Psoas muscle (tissue), 8 donors: Measurements from ENCODE around the gene PGBD5. TPM values are rescaled to one million over a fixed set of nuclear protein-coding genes. Genes with fewer than 3 reads are reported as not detected.

Experiments used
- ATAC-seq, 4 donors: fragments of 200-7000 bp; cut with Tn5 transposase; one replicate each; pipeline ENCODE4 v1.9.1; 2020; ENCODE audit warnings: moderate library complexity in 3 of 4, mild to moderate bottlenecking in 2 of 4
- DNase-seq, 2 donors: peaks; one replicate each; pipeline ENCODE4 v3.0.0-alpha.2; 2020
- H3K27ac ChIP-seq: fragments of 200-600 bp; one replicate; pipeline ENCODE4 v1.8.0; 2022
- H3K27me3 ChIP-seq, 3 donors: fragments of 200-600 bp in 1 of 3; one replicate each; pipeline versions ENCODE4 v1.6.1 to v1.8.0; 2013 to 2022; ENCODE audit warnings: low read length in 2 of 3, mild to moderate bottlenecking in 2 of 3, moderate library complexity in 1 of 3; ENCODE audit not compliant: insufficient read depth in 3 of 3
- H3K36me3 ChIP-seq, 2 donors: fragments of 200-600 bp in 1 of 2; one replicate each; pipeline versions ENCODE4 v1.6.1 to v1.8.0; 2013 to 2022; ENCODE audit warnings: low read depth in 1 of 2, mild to moderate bottlenecking in 1 of 2, moderate library complexity in 1 of 2; ENCODE audit not compliant: insufficient read depth in 1 of 2
- H3K4me1 ChIP-seq: fragments of 200-600 bp; one replicate; pipeline ENCODE4 v1.8.0; 2022
- H3K4me3 ChIP-seq: fragments of 200-600 bp; one replicate; pipeline ENCODE4 v1.8.0; 2022; ENCODE audit warnings: mild to moderate bottlenecking
- H3K9me3 ChIP-seq: fragments of 200-600 bp; one replicate; pipeline ENCODE4 v1.8.0; 2022
- WGBS, 3 donors: extraction: QIAGEN DNeasy Blood & Tissue Kit; methylation state at CpG; one replicate each; pipeline versions ENCODE4 v1.1.6 to v1.1.7; 2013; 5-methylcytosine and 5-hydroxymethylcytosine counted together
- intact Hi-C, 2 donors: fragments of 100-400 bp; cut with DNase I; formaldehyde crosslinking; loops; one replicate each; pipeline versions ENCODE4 v1.11.0 to v1.14.2; 2022
- polyA plus RNA-seq, 3 donors: library from polyadenylated mRNA; stranded (reverse); fragments of 200-250 nt; gene quantifications; one replicate each; pipeline ENCODE4 v1.2.3, GENCODE V29; 2013
- total RNA-seq, 4 donors: library from RNA; stranded (reverse); fragmentation: NEBNext Ultra II Directional in 2 of 4; extraction: Animal tissue kit (Norgen Biotek cat#: 25700) in 2 of 4; gene quantifications; one replicate each; pipeline versions ENCODE4 v1.2.1 to v1.2.4, GENCODE V29; 2021 to 2023
- TF ChIP-seq, protein P1 (sequence below): fragments of 200-600 bp; IDR thresholded peaks from one replicate; pipeline ENCODE4 v1.8.0; 2022; ENCODE audit warnings: antibody characterized with exemption
- donor health status: healthy with polysubstance abuse.
- donor health status: DM: no; HTN: no; CAD: no; lungs with moderate emphysema.
- donor health status: Bipolar disorder and iron deficiency.
- donor health status: healthy.
- donor health status: DM: yes; HTN: yes; CAD: no.
- donor health status: DM: no; HTN: no; CAD: no.
- donor health status: DM: no; HTN: no; CAD: no.
- donor health status: DM: yes; HTN: yes; CAD: no.

PGBD5 gene
- total and polyA plus RNA-seq, 7 donors, result 2.1 to 9.8 (median 4.5) TPM

DNA sequence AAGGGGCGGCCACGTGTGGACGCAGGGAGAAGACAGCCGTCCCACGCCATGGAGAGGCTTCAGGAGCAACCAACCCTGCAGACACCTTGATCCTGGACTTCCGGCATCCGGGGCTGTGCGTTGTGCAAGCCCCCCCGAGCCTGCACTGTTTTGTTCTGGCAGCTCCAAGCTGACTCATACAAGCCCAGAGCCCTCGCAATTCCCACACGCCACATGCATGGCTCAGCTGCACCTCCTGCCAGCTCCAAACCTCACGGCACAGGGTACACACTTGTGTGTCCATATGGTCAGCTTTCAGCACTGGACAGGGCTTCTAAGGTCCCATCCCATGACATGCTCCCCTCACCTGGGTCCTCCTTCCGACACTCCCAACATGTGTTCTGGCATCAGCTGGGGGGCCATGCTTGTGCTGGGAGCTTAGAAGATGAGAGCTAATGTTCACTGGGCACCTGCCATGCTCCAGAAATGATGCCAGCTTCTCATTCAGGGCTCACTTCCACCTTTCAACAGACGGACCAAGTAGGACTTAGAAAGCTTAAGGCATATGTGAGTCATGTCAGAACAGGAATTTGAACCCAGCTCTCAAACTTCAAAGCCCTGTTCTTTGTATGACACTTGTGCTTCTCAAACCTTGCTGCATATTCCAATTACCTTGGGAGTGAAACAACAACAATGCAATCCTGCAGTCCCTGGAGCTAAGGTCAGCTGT is 137.3 kb downstream of the PGBD5 start:
- peak in 1 of 2 donors; percentile 46 for DNase-seq
- Histone ChIP-seq H3K4me3 (no peak overlapping the region), H3K36me3 (no peaks in the 10 kb centered on the region), H3K27me3 (no peaks in the 10 kb centered on the region), H3K4me1 (no peaks in the 10 kb centered on the region), H3K9me3 (no peaks in the 10 kb centered on the region), H3K27ac (no peak overlapping the region)
- intact Hi-C loops, result no loop called here
- WGBS, 3 donors, result 78 to 81% (median 81%) methylated on average over 13 to 14 of the region's 14 CpGs
- peak in 1 of 4 donors; percentile 28 for ATAC-seq
- TF ChIP-seq, protein P1, sequence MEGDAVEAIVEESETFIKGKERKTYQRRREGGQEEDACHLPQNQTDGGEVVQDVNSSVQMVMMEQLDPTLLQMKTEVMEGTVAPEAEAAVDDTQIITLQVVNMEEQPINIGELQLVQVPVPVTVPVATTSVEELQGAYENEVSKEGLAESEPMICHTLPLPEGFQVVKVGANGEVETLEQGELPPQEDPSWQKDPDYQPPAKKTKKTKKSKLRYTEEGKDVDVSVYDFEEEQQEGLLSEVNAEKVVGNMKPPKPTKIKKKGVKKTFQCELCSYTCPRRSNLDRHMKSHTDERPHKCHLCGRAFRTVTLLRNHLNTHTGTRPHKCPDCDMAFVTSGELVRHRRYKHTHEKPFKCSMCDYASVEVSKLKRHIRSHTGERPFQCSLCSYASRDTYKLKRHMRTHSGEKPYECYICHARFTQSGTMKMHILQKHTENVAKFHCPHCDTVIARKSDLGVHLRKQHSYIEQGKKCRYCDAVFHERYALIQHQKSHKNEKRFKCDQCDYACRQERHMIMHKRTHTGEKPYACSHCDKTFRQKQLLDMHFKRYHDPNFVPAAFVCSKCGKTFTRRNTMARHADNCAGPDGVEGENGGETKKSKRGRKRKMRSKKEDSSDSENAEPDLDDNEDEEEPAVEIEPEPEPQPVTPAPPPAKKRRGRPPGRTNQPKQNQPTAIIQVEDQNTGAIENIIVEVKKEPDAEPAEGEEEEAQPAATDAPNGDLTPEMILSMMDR, result no peak

DNA sequence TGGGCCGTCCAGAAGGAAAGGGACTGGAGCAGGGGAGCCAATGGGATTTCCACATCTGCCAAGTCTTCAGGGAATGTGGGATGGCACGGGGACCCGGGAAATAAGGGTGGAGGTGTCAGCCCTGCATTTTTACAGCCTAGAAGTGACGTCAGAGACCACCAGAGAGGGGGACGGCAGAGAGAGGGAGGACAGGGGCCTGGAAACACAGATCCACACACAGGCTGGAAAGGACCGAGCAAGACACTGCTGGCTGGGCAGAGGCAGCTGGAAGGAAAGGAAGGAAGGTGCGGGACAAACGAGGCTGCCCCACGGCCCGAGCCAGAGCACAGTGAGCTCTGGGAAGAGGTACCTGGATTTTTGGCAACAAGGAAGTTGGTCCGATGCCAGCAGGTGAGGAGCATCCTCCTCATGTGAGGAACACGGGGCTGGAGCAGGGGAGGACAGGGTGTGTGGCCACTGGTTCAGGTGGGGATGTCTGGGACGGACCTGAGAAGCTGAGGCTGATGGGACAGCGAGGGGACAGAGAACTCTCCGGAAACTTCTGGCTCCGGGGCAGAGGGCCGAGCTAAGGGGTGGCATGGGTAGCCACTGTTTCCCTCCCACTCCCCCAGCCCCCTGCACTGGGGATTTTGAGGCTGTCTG is 138.3 kb downstream of the PGBD5 start:
- intact Hi-C loops, result no loop called here
- ATAC-seq, result peak in 1 of 4 donors; percentile 7
- DNase-seq, result peak in 1 of 2 donors; percentile 43
- Histone ChIP-seq H3K4me1 (no peaks in the 10 kb centered on the region), H3K4me3 (no peak overlapping the region), H3K27me3 (no peaks in the 10 kb centered on the region), H3K27ac (no peak overlapping the region), H3K9me3 (no peaks in the 10 kb centered on the region), H3K36me3 (no peaks in the 10 kb centered on the region)
- 66 to 70% (median 66%) methylated on average over 17 of the region's 17 CpGs for WGBS, 3 donors
- TF ChIP-seq, protein P1, result no peak

DNA sequence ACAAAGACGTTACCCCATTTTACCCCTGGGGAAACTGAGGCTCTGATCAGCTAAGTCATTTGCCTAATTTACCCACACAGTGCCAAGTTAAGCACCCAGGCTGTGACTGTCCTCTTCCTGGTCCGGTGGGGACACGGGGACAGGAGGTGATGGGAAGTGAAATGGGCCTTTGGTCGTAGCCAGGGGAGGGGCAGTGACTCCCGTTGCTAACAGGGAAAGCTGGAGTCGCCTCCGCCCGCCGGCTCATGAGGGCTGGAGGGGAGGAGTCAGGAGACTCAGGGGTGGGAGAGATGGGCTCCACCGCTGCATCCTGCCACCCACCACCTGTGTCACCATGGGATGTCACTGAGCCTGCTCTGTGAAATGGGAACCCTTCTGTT is 139.3 kb downstream of the PGBD5 start:
- WGBS, 3 donors, result 78 to 82% (median 78%) methylated on average over 10 of the region's 10 CpGs
- ATAC-seq, result no peak
- DNase-seq, result peak in 1 of 2 donors; percentile 33
- intact Hi-C loops, result no loop called here
- H3K4me3 ChIP-seq, result no peak overlapping the region
- H3K4me1 ChIP-seq, result no peaks in the 10 kb centered on the region
- no peak overlapping the region for H3K27ac ChIP-seq
- H3K36me3 ChIP-seq, result peaks cover 0 to 5% of the 10 kb centered on the region in 2 donors
- H3K9me3 ChIP-seq, result no peaks in the 10 kb centered on the region
- no peaks in the 10 kb centered on the region for H3K27me3 ChIP-seq
- TF ChIP-seq, protein P1, result no peak

DNA sequence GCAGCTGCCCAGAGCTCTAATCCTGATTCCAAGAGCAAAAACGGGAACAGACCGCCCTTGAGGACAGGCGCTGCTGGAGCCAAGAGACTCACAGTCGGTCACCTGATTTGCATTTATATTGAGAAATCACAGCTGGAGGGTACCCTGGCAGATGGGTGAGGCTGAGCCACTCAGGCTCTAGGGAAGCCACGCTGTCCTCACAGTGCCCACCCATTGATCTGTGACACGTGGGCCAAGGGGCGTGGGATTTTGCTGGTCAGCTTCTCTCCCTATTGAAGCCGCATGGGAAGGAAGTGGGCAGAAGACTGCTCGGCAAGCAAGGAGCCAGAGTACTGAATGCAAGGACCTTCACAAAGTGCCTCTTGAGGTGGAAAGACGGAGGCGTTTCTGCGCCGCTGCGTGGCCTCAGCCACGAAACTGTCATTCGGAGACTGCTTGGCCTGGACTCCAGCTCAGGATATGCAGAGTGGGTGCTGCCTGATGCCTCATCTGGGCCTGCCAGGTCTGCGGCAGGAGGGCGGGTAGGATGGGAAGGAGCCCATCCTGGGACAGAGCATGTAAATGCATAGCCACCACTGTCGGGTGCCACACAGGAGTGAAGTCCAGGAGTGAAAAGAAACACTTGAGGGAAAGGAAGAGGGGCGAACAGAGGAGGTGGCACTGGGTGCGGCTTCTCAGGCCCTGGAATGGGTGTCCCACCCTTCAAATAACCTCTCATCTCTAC is 139.8 kb downstream of the PGBD5 start:
- TF ChIP-seq, protein P1, result no peak
- Histone ChIP-seq H3K36me3 (peaks cover 0 to 6% of the 10 kb centered on the region in 2 donors), H3K9me3 (no peaks in the 10 kb centered on the region), H3K27ac (no peak overlapping the region), H3K27me3 (no peaks in the 10 kb centered on the region), H3K4me3 (no peak overlapping the region), H3K4me1 (no peaks in the 10 kb centered on the region)
- peak in 1 of 2 donors; percentile 28 for DNase-seq
- intact Hi-C loops, result no loop called here
- 78 to 82% (median 78%) methylated on average over 21 of the region's 21 CpGs for WGBS, 3 donors
- peak in 3 of 4 donors; percentile 14 to 29 (median 14) for ATAC-seq
